Panc1 (cell line): ENCODE results near the gene FAM162A. TPM values are rescaled to one million over a fixed set of nuclear protein-coding genes. Genes with fewer than 3 reads are reported as not detected.

Experiments used
- ATAC-seq: fragments of 200-7000 bp; cut with Tn5 transposase; 2 replicates; pipeline ENCODE4 v1.9.1; 2020; ENCODE audit warnings: mild to moderate bottlenecking, moderate library complexity
- BruUV-seq: library from RNA; stranded (reverse); fragments of 400-500 nt; replicated peaks from 2 replicates; lab custom pipeline; 2021; lab: Mats Ljungman, UMichigan
- CTCF ChIA-PET: fragments of 300-600 bp; sonication (Branson Sonifier 250); formaldehyde crosslinking; loops from one replicate; lab custom pipeline; 2022; ENCODE audit warnings: antibody characterized with exemption; lab: Charles Lee
- POLR2A ChIA-PET: fragments of 300-600 bp; sonication (Branson Sonifier 250); formaldehyde crosslinking; loops from one replicate; lab custom pipeline; 2022; ENCODE audit warnings: antibody characterized with exemption; lab: Charles Lee
- DNase-seq: peaks from one replicate; pipeline ENCODE4 v3.0.0-alpha.2; 2010; ENCODE audit warnings: low read depth, low spot score
- H3K27ac ChIP-seq: 2 replicates; pipeline ENCODE4 v1.5.1; 2011; ENCODE audit warnings: mild to moderate bottlenecking, low read length, inconsistent platforms
- H3K27me3 ChIP-seq: fragments of 200-500 bp; sonication (Bioruptor generic); 2 replicates; pipeline ENCODE4 v1.6.0; 2014; ENCODE audit warnings: low read length, inconsistent platforms; ENCODE audit not compliant: control insufficient read depth, insufficient read depth
- H3K36me3 ChIP-seq: fragments of 200-500 bp; sonication (Bioruptor generic); 2 replicates; pipeline ENCODE4 v1.5.1; 2014; ENCODE audit warnings: inconsistent platforms, mild to moderate bottlenecking, low read length, moderate library complexity; ENCODE audit not compliant: control insufficient read depth, insufficient read depth
- H3K4me1 ChIP-seq: 2 replicates; pipeline ENCODE4 v1.5.1; 2011; ENCODE audit warnings: inconsistent platforms, mild to moderate bottlenecking, low read length, moderate library complexity; ENCODE audit not compliant: control insufficient read depth, insufficient read depth
- H3K4me3 ChIP-seq, 2 experiments: 2 replicates each; pipeline ENCODE4 v1.5.1; 2011 to 2012; ENCODE audit warnings: low read depth in 2 of 2, low read length in 2 of 2, mild to moderate bottlenecking in 2 of 2, inconsistent platforms in 1 of 2, moderate library complexity in 1 of 2
- H3K9me3 ChIP-seq: fragments of 200-500 bp; sonication (Bioruptor generic); 2 replicates; pipeline ENCODE4 v1.5.1; 2014; ENCODE audit warnings: low read depth, mild to moderate bottlenecking, inconsistent platforms, low read length, moderate library complexity; ENCODE audit not compliant: control insufficient read depth, insufficient read depth
- CTCF ChIP-seq: fragments of 450-650 bp; IDR thresholded peaks from 2 replicates; pipeline ENCODE4 v1.5.1; 2017; ENCODE audit warnings: mild to moderate bottlenecking
- POLR2AphosphoS5 ChIP-seq: IDR thresholded peaks from 2 replicates; pipeline ENCODE4 v1.6.1; 2012; ENCODE audit warnings: mild to moderate bottlenecking, low read depth, low read length, moderate library complexity
- REST ChIP-seq, 2 experiments: IDR thresholded peaks; 2 replicates each; pipeline ENCODE4 v1.6.1; 2011 to 2012; ENCODE audit warnings: low read depth in 2 of 2, control low read depth in 1 of 2, low read length in 1 of 2, mild to moderate bottlenecking in 1 of 2, moderate library complexity in 1 of 2; ENCODE audit not compliant: insufficient read depth in 1 of 2
- SIN3A ChIP-seq: IDR thresholded peaks from 2 replicates; pipeline ENCODE4 v1.6.1; 2012; ENCODE audit warnings: low read depth, mild to moderate bottlenecking, low read length, moderate library complexity, borderline replicate concordance; ENCODE audit not compliant: insufficient read depth
- TCF7L2 ChIP-seq: IDR thresholded peaks from 2 replicates; pipeline ENCODE4 v1.6.1; 2011; ENCODE audit warnings: mild to moderate bottlenecking, low read depth, low read length, inconsistent platforms
- in situ Hi-C: cut with HindIII; loops from 2 replicates; pipeline ENCODE4 v1.10.0; 2016; ENCODE audit warnings: low sequenced_read_pairs, low pct_unique_long_range_greater_than_20kb
- intact Hi-C: fragments of 100-400 bp; cut with micrococcal nuclease; formaldehyde crosslinking; loops from one replicate; pipeline ENCODE4 v1.10.0; 2022; ENCODE audit not compliant: unreplicated experiment
- total RNA-seq: library from RNA; stranded (reverse); gene quantifications from one replicate; pipeline ENCODE4 v1.2.1, GENCODE V29; 2021; ENCODE audit not compliant: unreplicated experiment

Gene FAM162A
- total RNA-seq, 1 experiment from 2014 or later: 59.6 TPM

GRCh38 chr3:122377975-122378374 is 6.0 kb upstream of the FAM162A start:
- Histone ChIP-seq H3K4me1 (peaks cover 5% of the 10 kb centered on the region; the same call in 1 of the 2 replicates), H3K27me3 (no peaks in the 10 kb centered on the region), H3K4me3 (no peak overlapping the region), H3K9me3 (no peaks in the 10 kb centered on the region), H3K36me3 (peaks cover 3% of the 10 kb centered on the region; the same call in 1 of the 2 replicates), H3K27ac (no peak overlapping the region)
- ATAC-seq (no peak), DNase-seq (no peak)
- TF ChIP-seq SIN3A (no peak), POLR2AphosphoS5 (no peak), CTCF (no peak), TCF7L2 (no peak), REST (IDR thresholded peaks at IDR 0.05; ENCODE audit: insufficient read depth in 1 of 2, low read depth in 2 of 2, low read length in 1 of 2) (no peak)
- intact Hi-C loops (no loop called here), in situ Hi-C loops (no loop called here)
- POLR2A ChIA-PET: no interaction called here
- CTCF ChIA-PET: no interaction called here
- BruUV-seq: no TSS peak

GRCh38 chr3:122382888-122383666 is 905 bp upstream of the FAM162A start, which contains the start of gene MIX23:
MIX23 (minus strand) TSS chr3:122383231; CDS start chr3:122383224, 7 bp downstream.
- DNase-seq (peak; percentile 74), ATAC-seq (peak; percentile 79)
- H3K27ac ChIP-seq: peak within 1 kb of the TSS; percentile 94
- TF ChIP-seq REST (IDR thresholded peaks at IDR 0.05; ENCODE audit: insufficient read depth in 1 of 2, low read depth in 2 of 2, low read length in 1 of 2): no peak
- peak; percentile 85; the same call in 1 of the 2 replicates for TF ChIP-seq SIN3A
- no peak for TF ChIP-seq CTCF
- peak; percentile 96 for TF ChIP-seq POLR2AphosphoS5
- peak; percentile 52; the same call in 1 of the 2 replicates for TF ChIP-seq TCF7L2
- no peaks in the 10 kb centered on the region for H3K27me3 ChIP-seq
- in situ Hi-C loops: no loop called here
- intact Hi-C loops: loop anchor here (10.0 kb wide), 1 partner anchor 548 kb away; the partner anchor contains the start of genes EAF2 and IQCB1
- ChIA-PET CTCF (no interaction called here), POLR2A (interaction anchor here (0.6 to 0.7 kb wide), 2 partner anchors 17 to 314 kb away, joined by 3 to 4 read pairs; no protein-coding TSS in a partner anchor)
- peak within 1 kb of the TSS; percentile 66 to 93 for H3K4me3 ChIP-seq
- H3K9me3 ChIP-seq: no peaks in the 10 kb centered on the region
- H3K36me3 ChIP-seq: peaks cover 3% of the 10 kb centered on the region; the same call in 1 of the 2 replicates
- BruUV-seq: no TSS peak
- H3K4me1 ChIP-seq: peaks cover 5% of the 10 kb centered on the region; the same call in 1 of the 2 replicates
